Raji (cell line): ENCODE measurements around the gene AWAT2.

Experiments used
- POLR2A ChIP-seq: IDR thresholded peaks from 2 replicates; pipeline ENCODE4 v1.6.1; 2011; ENCODE audit warnings: low read depth, low read length, control low read depth; ENCODE audit not compliant: insufficient read depth

The AWAT2 gene

DNA sequence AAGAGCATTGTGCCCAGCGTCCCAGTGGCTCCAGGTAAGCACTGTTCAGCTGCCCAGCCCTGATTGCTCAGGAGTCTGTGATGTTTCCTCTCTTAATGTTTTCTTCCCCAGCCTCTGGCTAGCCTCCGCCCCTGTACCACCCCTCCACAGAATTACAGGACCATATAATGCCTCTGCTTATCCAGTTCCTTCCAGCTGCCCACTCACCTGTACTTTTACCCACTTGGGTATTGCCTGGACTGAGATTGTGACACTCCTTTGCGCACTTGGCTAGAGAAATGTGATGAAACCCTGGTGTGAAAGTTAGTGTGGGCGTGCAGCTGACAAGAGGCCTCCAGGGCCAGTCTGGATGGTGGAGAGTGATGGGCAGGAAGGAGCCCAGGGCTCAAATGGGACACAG is at the start of gene AWAT2:
TSS of gene AWAT2 (minus strand) at position 14 of the 400 bp plus-strand sequence. CDS start at position 8, 6 bp downstream.
- TF ChIP-seq POLR2A: no peak

- no peak for TF ChIP-seq POLR2A
Measured at GRCh38 chrX:70096052-70096451, 46.3 kb upstream of the AWAT2 start.

- no peak for TF ChIP-seq POLR2A
Measured at GRCh38 chrX:70092247-70092646, 42.5 kb upstream of the AWAT2 start.

GRCh38 chrX:70089604-70090297 is 40.0 kb upstream of the AWAT2 start:
- TF ChIP-seq POLR2A: no peak

DNA sequence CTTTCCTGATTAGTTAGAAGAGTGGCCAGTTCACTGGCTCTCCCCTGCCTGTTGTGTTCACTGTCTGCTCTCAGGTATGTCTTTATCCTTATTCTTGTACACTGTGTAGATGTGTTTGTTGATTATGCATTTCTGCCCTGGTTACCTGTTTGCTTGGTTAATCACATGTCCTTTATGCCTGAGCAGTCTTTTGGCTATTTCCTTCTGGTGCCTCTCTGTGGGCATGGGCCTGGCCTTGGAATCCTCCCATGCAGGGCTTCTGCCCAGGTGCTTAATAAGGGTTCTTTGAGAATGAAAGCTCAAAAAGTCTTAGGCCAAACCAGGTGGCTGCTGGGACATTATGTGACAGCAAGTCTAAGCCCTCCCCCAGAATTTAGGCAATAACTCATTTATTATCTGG is 39.0 kb upstream of the AWAT2 start:
- TF ChIP-seq POLR2A: no peak

DNA sequence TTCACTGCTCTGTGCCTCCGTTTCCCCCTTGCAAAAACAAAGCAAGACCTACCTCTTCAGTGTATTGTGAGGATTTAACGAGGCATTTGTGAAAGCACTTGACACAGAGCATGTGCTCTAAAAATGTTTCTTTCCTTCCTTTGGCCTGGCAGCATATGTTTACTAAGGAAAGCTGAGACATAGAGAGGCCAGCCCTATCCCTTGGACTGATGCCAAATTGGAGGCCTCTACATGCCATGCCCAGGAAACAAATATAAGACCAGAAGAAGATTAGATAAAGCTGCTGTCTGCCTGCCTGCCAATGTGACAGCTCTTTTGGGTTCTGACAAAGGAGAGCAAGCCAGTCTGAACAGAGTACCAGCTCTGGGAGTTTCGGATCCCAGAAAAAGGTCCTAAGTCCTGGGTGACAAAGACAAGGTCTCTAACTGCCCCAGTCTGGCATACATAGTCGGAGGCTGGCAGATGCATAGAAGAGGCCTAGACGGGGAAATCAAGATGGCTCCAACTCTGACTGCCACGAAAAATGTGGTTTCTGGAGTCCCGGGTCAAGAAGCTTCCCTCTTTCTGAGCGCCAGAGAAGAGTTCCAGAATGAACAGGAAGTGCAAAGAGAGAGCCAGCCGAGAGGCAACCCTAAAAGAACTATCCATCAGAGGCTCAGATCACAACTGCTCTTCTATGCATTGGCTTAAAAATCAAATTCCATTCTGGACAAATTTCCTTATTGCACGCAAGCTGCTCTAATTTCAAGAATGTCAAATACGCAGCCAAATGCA is 38.3 kb upstream of the AWAT2 start:
- TF ChIP-seq POLR2A: no peak

- TF ChIP-seq POLR2A: no peak
Measured at GRCh38 chrX:70084592-70085240, 35.0 kb upstream of the AWAT2 start.

GRCh38 chrX:70082723-70083122 is 33.0 kb upstream of the AWAT2 start:
- no peak for TF ChIP-seq POLR2A

GRCh38 chrX:70079870-70080269 is 30.1 kb upstream of the AWAT2 start:
- no peak for TF ChIP-seq POLR2A

- TF ChIP-seq POLR2A: no peak
Measured at GRCh38 chrX:70079297-70079696, 29.6 kb upstream of the AWAT2 start.

GRCh38 chrX:70066646-70067045 is 16.9 kb upstream of the AWAT2 start:
- no peak for TF ChIP-seq POLR2A

DNA sequence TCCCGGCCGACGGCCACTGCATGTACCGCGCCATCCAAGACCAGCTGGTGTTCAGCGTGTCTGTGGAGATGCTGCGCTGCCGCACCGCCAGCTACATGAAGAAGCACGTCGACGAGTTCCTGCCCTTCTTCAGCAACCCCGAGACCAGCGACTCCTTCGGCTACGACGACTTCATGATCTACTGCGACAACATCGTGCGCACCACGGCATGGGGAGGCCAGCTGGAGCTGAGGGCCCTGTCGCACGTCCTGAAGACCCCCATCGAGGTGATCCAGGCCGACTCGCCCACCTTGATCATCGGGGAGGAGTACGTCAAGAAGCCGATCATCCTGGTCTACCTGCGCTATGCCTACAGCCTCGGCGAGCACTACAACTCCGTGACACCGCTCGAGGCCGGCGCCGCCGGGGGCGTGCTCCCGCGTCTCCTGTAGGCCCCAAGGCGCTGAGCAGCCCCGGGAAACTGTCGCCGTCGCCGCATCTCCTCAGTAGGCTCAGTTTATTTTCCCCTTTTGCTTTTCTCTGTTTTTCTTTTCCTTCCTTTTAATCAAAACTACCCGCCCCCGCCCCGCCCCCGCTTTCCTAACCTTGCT is 13.3 kb upstream of the AWAT2 start:
- no peak for TF ChIP-seq POLR2A

DNA sequence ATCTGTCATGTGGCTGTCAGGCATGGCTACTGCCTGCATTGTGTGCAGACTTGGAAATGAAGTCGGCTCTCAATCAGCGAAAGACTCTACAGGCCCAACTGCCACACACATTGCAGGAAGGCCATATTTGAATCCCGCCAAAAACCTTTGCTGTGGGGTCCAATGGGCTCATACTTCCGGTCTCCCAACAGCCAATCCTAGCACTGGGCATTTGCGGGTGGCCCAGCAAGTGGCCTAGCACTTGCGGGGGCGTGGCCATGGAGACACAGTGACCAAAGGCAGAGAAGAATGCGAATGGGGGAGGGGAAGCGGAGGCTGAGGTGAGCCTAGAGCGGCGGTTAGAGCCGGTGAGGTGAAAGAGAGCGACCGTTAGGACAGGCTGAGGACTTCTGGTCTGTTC is 12.3 kb upstream of the AWAT2 start, which contains the start of gene OTUD6A:
TSS of gene OTUD6A (plus strand) at position 382 of the 400 bp plus-strand sequence. CDS start 68 bp downstream, outside the sequence.
- TF ChIP-seq POLR2A: no peak

- TF ChIP-seq POLR2A: no peak
Measured at GRCh38 chrX:70054391-70054790, 4.7 kb upstream of the AWAT2 start.

GRCh38 chrX:70052895-70053615 is 3.3 kb upstream of the AWAT2 start:
- TF ChIP-seq POLR2A: no peak

DNA sequence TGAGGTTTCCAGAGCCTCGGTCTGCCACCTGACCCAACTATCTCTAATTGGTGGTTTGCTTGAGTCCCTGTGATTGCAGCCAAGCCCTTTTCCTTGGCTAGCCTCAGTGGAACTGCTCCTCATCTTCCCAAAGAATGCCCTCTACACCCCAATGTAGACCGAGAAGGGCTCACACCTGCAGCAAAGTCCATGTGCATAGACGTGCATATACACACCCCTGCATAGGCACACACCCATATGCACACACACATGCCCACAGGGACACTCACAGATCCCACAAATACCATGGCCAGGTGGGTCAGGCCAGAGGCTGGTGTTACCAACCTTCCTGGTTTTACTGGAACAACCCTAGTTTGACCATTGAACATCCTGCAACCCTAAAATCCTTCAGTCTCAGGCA is 332 bp downstream of the AWAT2 start:
- no peak for TF ChIP-seq POLR2A
